Fibroblast of gingiva (primary cell): ENCODE measurements around the gene SDK1.
A peak's percentile ranks its signal among the peaks of the same experiment; 100 is the strongest.
"Not testable (repeated sequence)": the region's sequence is repeated elsewhere in the genome, so short reads cannot be mapped to it uniquely, and the experiment has no call there.

Experiments
- DNase-seq: peaks from one replicate; pipeline ENCODE4 v3.0.0-alpha.2; 2011; ENCODE audit warnings: low read depth

SDK1 gene

DNA sequence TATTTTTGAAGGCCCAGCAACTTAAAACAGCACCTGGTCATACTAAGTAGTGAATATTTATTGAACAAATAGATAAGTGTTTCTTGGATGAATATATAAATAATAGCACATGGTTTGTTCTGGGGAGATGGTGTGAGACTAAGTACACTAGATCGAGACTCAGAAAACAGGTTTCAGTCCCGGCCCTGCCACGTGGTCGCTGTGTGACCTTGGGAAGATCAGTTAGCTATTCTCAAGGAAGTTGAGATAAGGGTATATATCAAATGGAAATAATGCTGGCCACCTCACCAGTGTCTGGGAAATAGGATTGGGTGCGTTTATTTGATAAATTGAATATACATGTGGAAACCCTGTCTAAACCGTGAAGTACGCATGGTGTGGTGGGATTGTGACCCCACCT is 354.6 kb downstream of the SDK1 start:
- no peak for DNase-seq

DNA sequence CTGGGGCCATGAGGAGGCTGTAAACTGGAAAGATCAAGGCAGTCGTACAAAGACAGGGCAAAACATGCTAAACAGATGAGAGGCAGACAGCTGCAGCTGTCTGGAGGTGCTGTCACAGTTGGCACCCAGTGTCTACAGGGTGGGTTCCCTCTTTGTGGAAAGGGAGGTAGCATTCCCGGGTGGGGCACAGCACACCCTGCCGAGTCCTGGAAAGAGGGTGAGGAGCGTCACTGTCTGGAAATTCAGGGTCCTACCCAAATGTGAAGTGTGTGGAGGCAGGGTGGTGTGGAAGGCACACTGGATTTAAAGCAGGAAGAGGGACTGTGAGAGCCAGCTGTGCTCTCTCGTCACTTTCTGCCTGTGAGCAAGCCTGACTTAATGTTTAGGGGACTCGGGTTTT is 356.2 kb downstream of the SDK1 start:
- no peak for DNase-seq

GRCh38 chr7:3668743-3669142 is 367.7 kb downstream of the SDK1 start:
- DNase-seq: no peak

DNA sequence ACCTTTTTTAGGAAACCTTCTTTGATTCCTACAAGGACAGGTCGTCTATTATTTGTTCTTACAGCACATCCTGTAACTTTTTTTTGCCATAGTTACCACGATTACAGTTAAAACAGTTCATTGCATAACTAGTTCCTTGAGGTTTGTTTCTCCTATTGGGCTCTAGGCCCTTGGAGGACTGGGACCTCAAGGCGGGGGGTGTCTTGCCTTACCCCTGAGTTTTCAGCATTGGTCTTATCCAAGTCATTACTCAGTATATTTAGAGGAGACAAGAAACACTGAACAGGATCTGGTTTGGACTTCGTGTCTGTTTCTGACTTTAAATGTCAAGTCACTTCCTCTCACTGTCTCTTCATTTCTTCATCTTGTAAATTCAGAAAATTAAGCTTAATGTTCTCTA is 369.8 kb downstream of the SDK1 start:
- peak; percentile 40 for DNase-seq

DNA sequence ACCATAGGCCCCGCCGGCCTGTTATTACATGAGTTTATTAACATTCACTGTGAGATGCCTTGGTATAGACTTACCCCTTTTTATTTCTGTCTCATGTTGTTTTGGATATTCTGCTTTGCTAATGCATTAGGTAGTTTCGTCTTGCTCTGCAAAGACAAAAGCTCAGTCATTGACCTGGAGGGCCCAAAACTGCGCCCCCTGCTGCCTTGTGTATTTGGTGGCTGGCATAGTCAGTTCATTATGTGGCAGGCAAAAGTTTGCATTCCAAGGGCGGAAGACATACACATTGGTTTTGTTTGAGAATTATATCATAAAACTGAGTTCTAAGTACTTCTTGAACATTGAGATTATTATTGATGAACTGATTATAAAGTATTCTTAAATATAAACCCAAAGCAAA is 372.5 kb downstream of the SDK1 start:
- DNase-seq: peak; percentile 4

DNA sequence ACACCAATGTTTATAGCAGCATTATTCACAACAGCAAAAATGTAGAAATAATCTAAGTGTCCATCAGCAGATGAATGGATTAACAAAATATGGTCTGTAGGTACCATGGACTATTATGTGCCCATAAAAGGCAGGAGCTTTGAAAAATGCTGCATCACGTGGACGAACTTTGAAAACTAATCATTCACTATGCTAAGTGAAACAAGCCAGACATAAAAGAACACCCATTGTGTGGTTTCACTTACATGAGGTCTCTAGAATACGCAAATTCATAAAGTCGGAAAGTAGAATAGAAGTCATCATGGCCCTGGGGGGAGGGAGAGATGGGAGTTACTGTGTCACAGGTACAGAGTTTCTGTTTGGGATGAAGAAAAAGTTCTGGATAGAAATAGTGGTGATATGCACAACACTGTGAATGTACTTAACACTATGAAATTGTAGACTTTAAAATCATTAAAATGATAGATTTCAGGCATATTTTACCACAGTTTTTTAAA is 377.3 kb downstream of the SDK1 start:
- DNase-seq: no peak

GRCh38 chr7:3682028-3682710 is 381.1 kb downstream of the SDK1 start:
- DNase-seq: no peak

GRCh38 chr7:3683546-3684539 is 382.8 kb downstream of the SDK1 start:
- DNase-seq: no peak

DNA sequence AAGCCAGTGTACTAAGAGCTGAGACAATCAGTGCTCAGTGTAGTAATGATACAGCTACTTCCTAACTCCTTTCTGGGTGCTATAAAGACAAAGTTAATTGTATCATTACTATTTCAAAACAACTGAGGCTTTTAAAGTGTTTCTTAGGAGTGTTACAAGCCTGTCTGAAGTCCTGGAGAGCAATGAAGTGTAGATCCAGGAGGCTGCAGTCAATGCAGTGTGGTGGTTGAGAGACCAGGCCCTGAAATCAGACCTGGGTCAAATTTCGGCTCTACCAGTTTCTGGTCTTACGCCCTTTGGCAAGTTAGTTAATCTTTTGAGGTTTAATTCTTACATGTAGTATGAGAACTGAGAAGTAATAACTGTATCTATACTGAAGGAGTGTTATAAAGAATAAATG is 387.0 kb downstream of the SDK1 start:
- no peak for DNase-seq

GRCh38 chr7:3688842-3689241 is 387.8 kb downstream of the SDK1 start:
- DNase-seq: no peak

- no peak for DNase-seq
Observed at GRCh38 chr7:3691478-3692158, 390.6 kb downstream of the SDK1 start.

GRCh38 chr7:3695602-3696001 is 394.6 kb downstream of the SDK1 start:
- peak; percentile 25 for DNase-seq

DNA sequence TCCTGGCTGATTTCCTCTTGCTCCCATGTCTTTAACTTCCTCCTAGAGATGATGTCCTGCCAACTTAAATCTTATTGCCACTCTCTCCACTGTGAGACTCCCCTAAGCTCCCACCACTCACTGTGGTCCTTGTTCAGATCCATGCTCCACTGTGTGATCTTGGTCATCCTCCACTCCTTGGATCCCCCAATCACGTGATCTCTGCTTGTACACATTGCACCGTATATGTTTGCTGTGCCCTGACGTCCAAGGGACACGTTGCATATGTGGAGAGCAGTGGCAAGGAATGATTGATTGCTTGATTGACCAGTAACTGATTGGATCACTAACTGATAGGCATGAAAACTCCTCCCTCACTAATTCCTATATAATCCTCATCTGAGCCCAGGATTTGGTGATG is 395.1 kb downstream of the SDK1 start:
- no peak for DNase-seq

- DNase-seq: no peak
Observed at GRCh38 chr7:3697472-3697871, 396.4 kb downstream of the SDK1 start.

DNA sequence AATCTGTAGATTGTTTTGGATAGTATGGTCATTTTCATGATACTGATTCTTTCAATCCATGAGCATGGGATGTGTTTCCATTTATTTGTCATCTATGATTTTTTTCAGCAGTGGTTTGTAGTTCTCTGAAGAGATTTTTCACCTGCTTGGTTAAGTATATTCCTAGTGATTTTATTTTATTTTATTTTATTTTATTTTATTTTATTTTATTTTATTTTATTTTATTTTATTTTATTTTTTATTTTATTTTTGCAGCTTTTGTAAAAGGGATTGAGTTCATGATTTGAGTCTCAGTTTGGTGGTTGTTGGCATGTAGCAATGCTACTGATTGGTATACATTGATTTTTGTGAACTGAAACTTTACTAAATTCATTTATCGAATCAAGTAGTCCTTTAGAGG is 404.2 kb downstream of the SDK1 start:
- no peak for DNase-seq

GRCh38 chr7:3706091-3706490 is 405.0 kb downstream of the SDK1 start:
- DNase-seq: not testable (repeated sequence)

DNA sequence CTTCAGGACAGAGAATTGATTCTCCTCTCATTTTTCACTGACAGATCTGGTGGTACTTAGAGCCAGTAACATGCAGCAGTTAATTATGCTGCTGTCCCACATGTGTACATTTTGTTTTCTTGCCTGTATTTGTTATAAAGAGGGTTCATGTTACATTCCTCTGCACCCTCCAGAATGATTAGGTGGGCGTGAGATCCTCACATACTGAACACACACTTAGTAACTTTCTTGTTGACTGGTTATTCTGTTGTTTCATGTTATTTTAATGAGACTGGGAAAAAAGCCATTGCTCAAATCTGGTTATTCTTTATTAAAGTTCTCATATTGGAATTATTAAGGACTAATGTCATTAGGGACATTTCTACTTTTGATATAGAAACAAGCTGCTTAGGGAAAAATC is 409.1 kb downstream of the SDK1 start:
- DNase-seq: no peak

GRCh38 chr7:3710531-3710930 is 409.5 kb downstream of the SDK1 start:
- no peak for DNase-seq

DNA sequence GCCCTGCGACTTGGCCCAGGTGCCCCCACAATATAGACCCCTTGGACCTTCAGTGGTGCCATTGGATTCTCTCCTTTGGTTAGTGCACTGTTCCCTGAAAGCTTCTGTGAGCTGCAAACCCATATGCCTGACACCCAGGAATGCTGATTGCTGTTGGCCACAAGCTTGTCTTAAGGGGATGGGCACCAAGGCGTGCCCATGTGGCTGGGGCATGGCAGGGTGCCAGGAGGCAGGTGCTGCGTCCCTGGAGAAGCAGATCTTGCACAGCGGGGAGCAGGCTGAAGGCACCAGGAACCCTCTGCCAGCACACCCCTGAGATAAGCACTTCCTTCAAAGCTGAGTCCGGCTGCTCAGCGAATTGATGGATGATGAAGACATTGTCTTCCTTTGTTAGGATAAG is 411.8 kb downstream of the SDK1 start:
- DNase-seq: no peak

- no peak for DNase-seq
Observed at GRCh38 chr7:3721422-3721821, 420.4 kb downstream of the SDK1 start.

- no peak for DNase-seq
Observed at GRCh38 chr7:3722396-3722922, 421.4 kb downstream of the SDK1 start.
